Transverse colon (tissue), 4 donors: Measurements from ENCODE around the gene EXOC8. TPM values are rescaled to one million over a fixed set of nuclear protein-coding genes. Genes with fewer than 3 reads are reported as not detected.

Experiments
- DNase-seq: peaks from one replicate; pipeline ENCODE4 v3.0.0-alpha.2; 2019
- H3K27ac ChIP-seq, 4 donors: fragments of 200-600 bp; sonication (generic); 2 replicates each; pipeline ENCODE4 v1.5.1; 2016 to 2018; ENCODE audit warnings: inconsistent platforms in 4 of 4
- H3K27me3 ChIP-seq: fragments of 200-600 bp; sonication (generic); 2 replicates; pipeline ENCODE4 v1.5.1; 2017; ENCODE audit warnings: inconsistent platforms
- H3K36me3 ChIP-seq, 4 donors: fragments of 200-600 bp; sonication (generic); 2 replicates each; pipeline ENCODE4 v1.5.1; 2017 to 2019; ENCODE audit warnings: inconsistent platforms in 4 of 4
- H3K4me1 ChIP-seq, 4 donors: fragments of 200-600 bp; sonication (generic); 2 replicates each; pipeline ENCODE4 v1.5.1; 2017 to 2020; ENCODE audit warnings: inconsistent platforms in 4 of 4
- H3K4me3 ChIP-seq, 4 donors: fragments of 200-600 bp; sonication (generic); 1 replicate in 1 of 4; 2 replicates in 3 of 4; pipeline versions ENCODE4 v1.5.1 to v1.6.1; 2017 to 2019; ENCODE audit warnings: inconsistent platforms in 4 of 4
- H3K9me3 ChIP-seq, 2 donors: fragments of 200-600 bp; sonication (generic); 2 replicates each; pipeline ENCODE4 v1.5.1; 2017 to 2019; ENCODE audit warnings: inconsistent platforms in 2 of 2
- CTCF ChIP-seq, 5 experiments: fragments of 200-600 bp in 3 of 5; fragments of 450-650 bp in 2 of 5; sonication (generic) in 3 of 5; IDR thresholded peaks; 1 replicate in 2 of 5; 2 replicates in 3 of 5; pipeline ENCODE4 v1.5.1; 2016 to 2017; ENCODE audit warnings: antibody characterized with exemption in 5 of 5, inconsistent platforms in 3 of 5, mild to moderate bottlenecking in 2 of 5, moderate library complexity in 1 of 5
- EP300 ChIP-seq: sonication (generic); formaldehyde crosslinking; IDR thresholded peaks from one replicate; pipeline ENCODE4 v1.6.1; 2017; ENCODE audit warnings: antibody characterized with exemption, low read depth
- POLR2A ChIP-seq: fragments of 450-650 bp; IDR thresholded peaks from one replicate; pipeline ENCODE4 v1.6.1; 2016; ENCODE audit warnings: antibody characterized with exemption, mild to moderate bottlenecking, moderate library complexity
- POLR2AphosphoS5 ChIP-seq, 3 donors: sonication (generic); formaldehyde crosslinking; IDR thresholded peaks; one replicate each; pipeline ENCODE4 v1.6.1; 2016; ENCODE audit warnings: antibody characterized with exemption in 3 of 3
- WGBS, 2 donors: methylation state at CpG; one replicate each; pipeline ENCODE4 v1.1.5; 2018; ENCODE audit warnings: low coverage in 1 of 2; 5-methylcytosine and 5-hydroxymethylcytosine counted together
- in situ Hi-C, 4 donors: fragments of 200-750 bp; cut with MboI; loops; one replicate each; pipeline versions ENCODE4 v1.15.0 to v1.15.1; 2017; ENCODE audit warnings: low sequenced_read_pairs in 3 of 4, low pct_ligation_motif_present in 1 of 4, low pct_unique_long_range_greater_than_20kb in 1 of 4
- intact Hi-C: fragments of 100-400 bp; cut with DNase I; formaldehyde crosslinking; loops from one replicate; pipeline ENCODE4 v1.15.1; 2023; ENCODE audit warnings: low total_unique reads
- total RNA-seq, 4 donors: library from RNA; depleted of rRNA; stranded (reverse); fragments of >200 nt; gene quantifications; one replicate each; pipeline ENCODE4 v1.1.0, GENCODE V29; 2016

The EXOC8 gene
- total RNA-seq, 4 donors from 2014 or later = 9.0 to 18.3 (median 13.3) TPM

- in situ Hi-C loops (no loop called here), intact Hi-C loops (no loop called here)
- DNase-seq = no peak
- H3K4me1 ChIP-seq = peaks cover 22 to 63% (median 51%) of the 10 kb centered on the region in 4 donors
- peak overlapping the region; percentile 48 to 94 (median 84) for H3K4me3 ChIP-seq
- WGBS, 2 donors = 68 to 73% methylated on average over 15 to 21 of the region's 21 CpGs
- peak overlapping the region in 1 of 4 donors; percentile 99 for H3K27ac ChIP-seq
- peaks cover 0 to 9% (median 0%) of the 10 kb centered on the region in 4 donors for H3K36me3 ChIP-seq
- H3K27me3 ChIP-seq = no peaks in the 10 kb centered on the region
- no peaks in the 10 kb centered on the region for H3K9me3 ChIP-seq
- TF ChIP-seq POLR2A (no peak), EP300 (no peak), CTCF (IDR thresholded peaks at IDR 0.05) (no peak), POLR2AphosphoS5 (IDR thresholded peaks at IDR 0.05) (no peak)
Measured at GRCh38 chr1:231335663-231336602, 1.7 kb downstream of the EXOC8 start.

- no peak overlapping the region for H3K27ac ChIP-seq
- peak overlapping the region in 2 of 4 donors; percentile 79 to 94 for H3K4me3 ChIP-seq
- TF ChIP-seq POLR2AphosphoS5 (IDR thresholded peaks at IDR 0.05) = no peak
- TF ChIP-seq CTCF (IDR thresholded peaks at IDR 0.05) = no peak
- no peak for TF ChIP-seq EP300
- TF ChIP-seq POLR2A = no peak
- H3K9me3 ChIP-seq = no peaks in the 10 kb centered on the region
- intact Hi-C loops = no loop called here
- H3K4me1 ChIP-seq = peaks cover 22 to 55% (median 51%) of the 10 kb centered on the region in 4 donors
- no peak for DNase-seq
- peaks cover 0 to 11% (median 0%) of the 10 kb centered on the region in 4 donors for H3K36me3 ChIP-seq
- 90 to 92% methylated on average over 6 of the region's 6 CpGs for WGBS, 2 donors
- in situ Hi-C loops = no loop called here
- no peaks in the 10 kb centered on the region for H3K27me3 ChIP-seq
Measured at GRCh38 chr1:231334952-231335351, 2.7 kb downstream of the EXOC8 start.

- no peaks in the 10 kb centered on the region for H3K27me3 ChIP-seq
- TF ChIP-seq POLR2A (no peak), EP300 (no peak)
- WGBS, 2 donors = 77 to 83% methylated on average over 1 of the region's 1 CpG
- no peak overlapping the region for H3K27ac ChIP-seq
- in situ Hi-C loops = no loop called here
- no peaks in the 10 kb centered on the region for H3K9me3 ChIP-seq
- no peak for DNase-seq
- peaks cover 0 to 11% (median 0%) of the 10 kb centered on the region in 4 donors for H3K36me3 ChIP-seq
- intact Hi-C loops = no loop called here
- peak overlapping the region in 1 of 4 donors; percentile 79 for H3K4me3 ChIP-seq
- H3K4me1 ChIP-seq = peaks cover 18 to 47% (median 45%) of the 10 kb centered on the region in 4 donors
Measured at GRCh38 chr1:231334079-231334666, 3.5 kb downstream of the EXOC8 start.

GRCh38 chr1:231332761-231333160, 4.9 kb downstream of the EXOC8 start:
- Histone ChIP-seq H3K27me3 (no peaks in the 10 kb centered on the region), H3K36me3 (peaks cover 0 to 11% (median 0%) of the 10 kb centered on the region in 4 donors), H3K9me3 (no peaks in the 10 kb centered on the region), H3K4me3 (no peak overlapping the region), H3K4me1 (peaks cover 17 to 43% (median 41%) of the 10 kb centered on the region in 4 donors), H3K27ac (no peak overlapping the region)
- DNase-seq = no peak
- no peak for TF ChIP-seq POLR2AphosphoS5 (IDR thresholded peaks at IDR 0.05)
- TF ChIP-seq CTCF (IDR thresholded peaks at IDR 0.05) = no peak
- no peak for TF ChIP-seq EP300
- no peak for TF ChIP-seq POLR2A
- intact Hi-C loops = no loop called here
- WGBS, 2 donors = 93 to 94% methylated on average over 1 of the region's 1 CpG
- in situ Hi-C loops = no loop called here
